B cell (primary cell): ENCODE measurements around the gene MR1. TPM values are rescaled to one million over a fixed set of nuclear protein-coding genes. Genes with fewer than 3 reads are reported as not detected.
A peak's percentile ranks its signal among the peaks of the same experiment; 100 is the strongest.

Source experiments
- ATAC-seq: fragments of 200-7000 bp; cut with Tn5 transposase; one replicate; pipeline ENCODE4 v1.10.0; 2021; ENCODE audit warnings: low read depth, mild to moderate bottlenecking, moderate number of reproducible peaks, moderate library complexity
- CTCF ChIA-PET: fragments of 350-600 bp; sonication (Branson Sonifier 250); formaldehyde crosslinking; loops from one replicate; lab custom pipeline; 2021; ENCODE audit warnings: antibody characterized with exemption, inconsistent platforms; lab: Charles Lee
- POLR2A ChIA-PET: fragments of 350-600 bp; sonication (Branson Sonifier 250); formaldehyde crosslinking; loops from one replicate; lab custom pipeline; 2021; ENCODE audit warnings: antibody characterized with exemption; lab: Charles Lee
- DNase-seq: peaks from one replicate; pipeline ENCODE4 v3.0.0; 2013
- H2AFZ ChIP-seq: 2 replicates; pipeline ENCODE4 v1.6.1; 2012; ENCODE audit warnings: mild to moderate bottlenecking, low read depth, low read length; ENCODE audit not compliant: insufficient read depth, poor library complexity, severe bottlenecking
- H3K27ac ChIP-seq, 2 donors: 1 replicate in 1 of 2; 2 replicates in 1 of 2; pipeline ENCODE4 v1.5.1; 2012 to 2013; ENCODE audit warnings: low read length in 2 of 2, mild to moderate bottlenecking in 2 of 2, moderate library complexity in 1 of 2
- H3K27me3 ChIP-seq, 4 experiments: fragments of 200-600 bp in 1 of 4; sonication (generic) in 1 of 4; replicated peaks in 1 of 4; 1 replicate in 2 of 4; 2 replicates in 2 of 4; pipeline versions ENCODE4 v1.6.1 to v1.7.0; 2013 to 2016; ENCODE audit warnings: low read length in 3 of 4, mild to moderate bottlenecking in 2 of 4, mixed read lengths in 1 of 4, moderate library complexity in 1 of 4; ENCODE audit not compliant: insufficient read depth in 4 of 4, control insufficient read depth in 3 of 4; ENCODE audit errors: control extremely low read depth in 1 of 4
- H3K36me3 ChIP-seq, 2 experiments: replicated peaks in 1 of 2; 1 replicate in 1 of 2; 2 replicates in 1 of 2; pipeline versions ENCODE4 v1.6.1 to v1.7.1; 2013; ENCODE audit warnings: low read length in 1 of 2; ENCODE audit not compliant: insufficient read depth in 2 of 2, control insufficient read depth in 1 of 2; ENCODE audit errors: control extremely low read depth in 1 of 2, extremely low read depth in 1 of 2
- H3K4me1 ChIP-seq, 2 donors: fragments of 200-600 bp in 1 of 2; sonication (generic) in 1 of 2; 1 replicate in 1 of 2; 2 replicates in 1 of 2; pipeline versions ENCODE4 v1.5.1 to v1.6.1; 2013 to 2017; ENCODE audit warnings: low read length in 2 of 2; ENCODE audit not compliant: control insufficient read depth in 2 of 2, insufficient read depth in 2 of 2
- H3K4me2 ChIP-seq: replicated peaks from 2 replicates; pipeline ENCODE3; 2012; ENCODE audit warnings: mild to moderate bottlenecking, low read depth, low read length; ENCODE audit not compliant: poor library complexity, severe bottlenecking
- H3K4me3 ChIP-seq, 5 experiments: fragments of 200-600 bp in 1 of 5; sonication (generic) in 1 of 5; 1 replicate in 3 of 5; 2 replicates in 2 of 5; pipeline versions ENCODE4 v1.5.1 to v1.7.0; 2011 to 2016; ENCODE audit warnings: low read length in 4 of 5, mild to moderate bottlenecking in 4 of 5, low read depth in 2 of 5, control low read depth in 1 of 5, moderate library complexity in 1 of 5; ENCODE audit not compliant: insufficient read depth in 1 of 5; ENCODE audit errors: control extremely low read depth in 1 of 5, extremely low read depth in 1 of 5
- H3K79me2 ChIP-seq: fragments of 200-600 bp; sonication (generic); one replicate; pipeline ENCODE4 v1.6.0; 2016; ENCODE audit warnings: low read length; ENCODE audit not compliant: control insufficient read depth, insufficient read depth
- H3K9ac ChIP-seq: fragments of 200-600 bp; sonication (generic); 2 replicates; pipeline ENCODE4 v1.6.1; 2017; ENCODE audit warnings: mild to moderate bottlenecking, low read length, moderate library complexity
- H3K9me3 ChIP-seq, 3 donors: one replicate each; pipeline versions ENCODE4 v1.6.1 to v1.7.1; 2013; ENCODE audit warnings: low read length in 2 of 3; ENCODE audit not compliant: control insufficient read depth in 2 of 3, insufficient read depth in 1 of 3; ENCODE audit errors: control extremely low read depth in 1 of 3
- H4K20me1 ChIP-seq: 2 replicates; pipeline ENCODE4 v1.6.0; 2012; ENCODE audit warnings: mild to moderate bottlenecking, low read length; ENCODE audit not compliant: insufficient read depth, control insufficient read depth, poor library complexity, severe bottlenecking
- H3K27ac Mint-ChIP-seq: one replicate; pipeline ENCODE4 v1.8.0; 2021; ENCODE audit warnings: mixed read lengths
- H3K27me3 Mint-ChIP-seq: one replicate; pipeline ENCODE4 v1.8.0; 2021; ENCODE audit warnings: mixed read lengths
- H3K4me1 Mint-ChIP-seq: one replicate; pipeline ENCODE4 v1.8.0; 2021; ENCODE audit warnings: mixed read lengths
- H3K4me3 Mint-ChIP-seq: one replicate; pipeline ENCODE4 v1.8.0; 2021; ENCODE audit warnings: mixed read lengths
- H3K9me3 Mint-ChIP-seq: one replicate; pipeline ENCODE4 v1.8.0; 2022; ENCODE audit warnings: mixed read lengths; ENCODE audit not compliant: insufficient read depth
- EZH2 ChIP-seq: IDR thresholded peaks from 2 replicates; pipeline ENCODE4 v1.6.1; 2012; ENCODE audit warnings: borderline replicate concordance, low read depth, mild to moderate bottlenecking, moderate library complexity, low read length; ENCODE audit not compliant: insufficient read depth, poor library complexity, severe bottlenecking
- WGBS: methylation state at CpG from one replicate; pipeline ENCODE4 v1.1.5; 2013; ENCODE audit warnings: missing lambda C conversion rate; ENCODE audit not compliant: insufficient coverage; 5-methylcytosine and 5-hydroxymethylcytosine counted together
- intact Hi-C: fragments of 100-400 bp; cut with micrococcal nuclease; formaldehyde crosslinking; loops from one replicate; pipeline ENCODE4 v1.10.0; 2022
- polyA plus RNA-seq: library from polyadenylated mRNA; depleted of rRNA; stranded (reverse); fragments of >200 nt; gene quantifications from 2 replicates; pipeline ENCODE4 v1.2.3, GENCODE V29; 2012
- total RNA-seq, 2 donors: library from RNA; stranded (reverse); fragments of 120-200 nt in 1 of 2; gene quantifications; 1 replicate in 1 of 2; 2 replicates in 1 of 2; pipeline versions ENCODE4 v1.2.3 to v1.2.4, GENCODE V29; 2013 to 2022
- TF ChIP-seq, protein P1 (sequence below): fragments of 200-600 bp; IDR thresholded peaks from one replicate; pipeline ENCODE4 v1.8.0; 2022; ENCODE audit warnings: antibody characterized with exemption, mild to moderate bottlenecking

The MR1 gene
- total and polyA plus RNA-seq, 2 donors (not counting 1 experiment from before 2014, with no cell fraction given), result 9.5 to 28.2 TPM

DNA sequence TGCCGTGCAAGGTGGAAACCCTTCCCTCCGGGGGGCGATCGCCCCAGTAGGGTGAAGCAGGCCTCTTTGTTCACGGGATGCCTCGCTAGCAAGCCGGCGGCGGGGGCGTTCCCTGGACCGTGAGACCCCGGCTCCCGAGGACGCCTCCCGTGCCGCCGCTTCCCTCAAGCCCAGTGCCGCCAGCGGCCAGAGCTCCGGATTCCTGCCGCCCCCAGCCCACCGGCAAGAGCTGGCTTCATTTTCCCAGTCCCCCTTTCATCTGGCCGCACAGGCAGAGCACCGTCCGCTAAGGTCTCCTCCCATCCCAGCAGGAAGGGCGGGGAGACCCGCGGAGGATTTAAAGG is 71.0 kb downstream of the MR1 start:
- Histone ChIP-seq H2AFZ (peak overlapping the region; percentile 90), H3K27ac (peak overlapping the region; percentile 66 to 85), H3K36me3 (no peaks in the 10 kb centered on the region), H4K20me1 (no peaks in the 10 kb centered on the region), H3K9ac (peak overlapping the region; percentile 92), H3K79me2 (no peaks in the 10 kb centered on the region), H3K4me2 (peak overlapping the region; percentile 99), H3K4me3 (peak overlapping the region in 4 of 5 experiments; percentile 78 to 87 (median 83)), H3K4me1 (peaks cover 23 to 28% of the 10 kb centered on the region in 2 donors), H3K27me3 (no peaks in the 10 kb centered on the region), H3K9me3 (no peaks in the 10 kb centered on the region)
- CTCF ChIA-PET, result interaction anchor here (0.9 to 6.8 kb wide), 13 partner anchors 10 to 104 kb away, joined by 3 to 141 read pairs (median 8); partner anchors contain the start of genes IER5 and MR1
- intact Hi-C loops, result loop anchor here (1.0 to 10.0 kb wide), 4 partner anchors 16 to 1150 kb away; partner anchors contain the start of genes CEP350 and IER5
- ATAC-seq (peak; percentile 31), DNase-seq (peak; percentile 74)
- Mint-ChIP-seq H3K4me1 (peaks cover 44% of the 10 kb centered on the region), H3K4me3 (peak overlapping the region; percentile 90), H3K27ac (peak overlapping the region; percentile 87), H3K27me3 (no peaks in the 10 kb centered on the region), H3K9me3 (no peaks in the 10 kb centered on the region)
- WGBS, result under 1% methylated on average over 28 of the region's 28 CpGs
- POLR2A ChIA-PET, result interaction anchor here (0.7 to 6.8 kb wide), 15 partner anchors 13 to 83 kb away, joined by 3 to 98 read pairs (median 4); partner anchors contain the start of gene IER5
- no peak for TF ChIP-seq EZH2
- TF ChIP-seq, protein P1, sequence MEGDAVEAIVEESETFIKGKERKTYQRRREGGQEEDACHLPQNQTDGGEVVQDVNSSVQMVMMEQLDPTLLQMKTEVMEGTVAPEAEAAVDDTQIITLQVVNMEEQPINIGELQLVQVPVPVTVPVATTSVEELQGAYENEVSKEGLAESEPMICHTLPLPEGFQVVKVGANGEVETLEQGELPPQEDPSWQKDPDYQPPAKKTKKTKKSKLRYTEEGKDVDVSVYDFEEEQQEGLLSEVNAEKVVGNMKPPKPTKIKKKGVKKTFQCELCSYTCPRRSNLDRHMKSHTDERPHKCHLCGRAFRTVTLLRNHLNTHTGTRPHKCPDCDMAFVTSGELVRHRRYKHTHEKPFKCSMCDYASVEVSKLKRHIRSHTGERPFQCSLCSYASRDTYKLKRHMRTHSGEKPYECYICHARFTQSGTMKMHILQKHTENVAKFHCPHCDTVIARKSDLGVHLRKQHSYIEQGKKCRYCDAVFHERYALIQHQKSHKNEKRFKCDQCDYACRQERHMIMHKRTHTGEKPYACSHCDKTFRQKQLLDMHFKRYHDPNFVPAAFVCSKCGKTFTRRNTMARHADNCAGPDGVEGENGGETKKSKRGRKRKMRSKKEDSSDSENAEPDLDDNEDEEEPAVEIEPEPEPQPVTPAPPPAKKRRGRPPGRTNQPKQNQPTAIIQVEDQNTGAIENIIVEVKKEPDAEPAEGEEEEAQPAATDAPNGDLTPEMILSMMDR, result peak; percentile 40
